Thoracic aorta (tissue), 2 donors: ENCODE results near the gene TMEM44. TPM values are rescaled to one million over a fixed set of nuclear protein-coding genes. Genes with fewer than 3 reads are reported as not detected.
"Not testable (repeated sequence)": the region's sequence is repeated elsewhere in the genome, so short reads cannot be mapped to it uniquely, and the experiment has no call there.

Experiments used
- ATAC-seq: fragments of 150-250 bp; one replicate; pipeline ENCODE4 v1.8.0; 2017; ENCODE audit warnings: low read depth; ENCODE audit not compliant: insufficient number of reproducible peaks, low FRiP score
- DNase-seq: peaks from one replicate; pipeline ENCODE4 v3.0.0-alpha.2; 2020; ENCODE audit warnings: low spot score
- H3K27ac ChIP-seq, 2 donors: fragments of 200-600 bp; sonication (generic); 1 replicate in 1 of 2; 2 replicates in 1 of 2; pipeline ENCODE4 v1.5.1; 2016; ENCODE audit warnings: mild to moderate bottlenecking in 2 of 2, moderate library complexity in 2 of 2
- H3K27me3 ChIP-seq: fragments of 200-600 bp; sonication (generic); replicated peaks from 2 replicates; pipeline ENCODE4 v1.6.0; 2016; ENCODE audit warnings: mild to moderate bottlenecking; ENCODE audit not compliant: insufficient read depth
- H3K36me3 ChIP-seq: fragments of 200-600 bp; sonication (generic); one replicate; pipeline ENCODE4 v1.5.1; 2016
- H3K4me1 ChIP-seq, 2 donors: fragments of 200-600 bp; sonication (generic); 1 replicate in 1 of 2; 2 replicates in 1 of 2; pipeline versions ENCODE4 v1.5.1 to v1.6.0; 2016; ENCODE audit warnings: low read depth in 2 of 2, mild to moderate bottlenecking in 1 of 2; ENCODE audit not compliant: control insufficient read depth in 1 of 2
- H3K4me3 ChIP-seq: fragments of 200-600 bp; sonication (generic); 2 replicates; pipeline ENCODE4 v1.5.1; 2016; ENCODE audit warnings: mild to moderate bottlenecking
- H3K9me3 ChIP-seq: fragments of 200-600 bp; sonication (generic); 2 replicates; pipeline ENCODE4 v1.5.1; 2016
- CTCF ChIP-seq: fragments of 200-600 bp; sonication (generic); IDR thresholded peaks from one replicate; pipeline ENCODE4 v1.5.1; 2019; ENCODE audit warnings: antibody characterized with exemption
- total RNA-seq, 2 donors: library from RNA; depleted of rRNA; stranded (reverse); fragments of >200 nt; gene quantifications; one replicate each; pipeline versions ENCODE4 v1.1.0 to v1.2.3, GENCODE V29; 2016

Gene TMEM44
- total RNA-seq, 2 donors from 2014 or later, result 11.0 to 11.5 TPM

DNA sequence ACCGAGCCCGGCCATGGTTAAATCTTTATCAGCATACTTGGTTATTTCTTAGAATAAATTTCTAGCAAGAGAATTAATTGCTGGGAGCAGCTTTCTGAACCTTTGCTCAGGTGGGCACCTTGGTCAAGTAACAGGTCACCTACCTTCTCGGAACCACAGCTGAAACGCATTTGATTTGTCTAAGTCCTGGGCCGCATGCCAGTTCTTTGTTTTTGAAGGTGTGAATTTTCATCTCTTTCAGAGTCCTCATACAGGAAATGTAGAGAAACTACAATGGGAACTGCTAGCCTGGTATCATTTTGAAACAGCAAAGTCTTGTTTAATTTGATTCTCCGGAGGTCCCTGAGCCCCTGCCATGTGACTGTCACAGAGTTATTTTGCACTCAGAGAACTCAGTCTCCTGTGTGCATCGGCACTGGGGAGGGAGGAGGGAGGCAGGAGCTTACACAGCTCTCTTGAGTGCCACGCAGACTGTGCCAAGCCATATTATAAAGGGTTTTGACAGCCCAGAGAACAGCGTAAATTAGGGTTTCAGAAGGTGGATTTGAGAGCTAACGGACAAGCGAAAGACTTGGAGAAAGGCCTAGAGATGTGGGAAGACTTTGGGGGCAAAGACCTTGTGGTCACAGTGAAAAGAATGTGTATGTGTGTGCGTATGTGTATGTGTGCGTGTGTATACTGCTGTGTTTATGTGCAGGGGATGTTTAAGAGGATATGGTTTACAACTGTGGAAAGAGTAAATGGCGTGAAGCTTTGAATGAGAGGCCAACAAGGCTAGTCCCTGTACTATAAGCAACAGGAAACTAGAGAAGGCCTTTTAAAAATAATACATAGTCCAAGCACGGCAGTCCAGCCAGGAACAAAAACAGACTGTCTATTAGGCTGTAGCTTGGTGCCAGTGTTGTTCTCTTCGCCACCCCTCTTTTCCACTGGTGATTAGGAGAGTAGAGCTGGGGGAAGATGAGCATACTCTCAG lies 84.6 kb downstream of the TMEM44 start:
- ATAC-seq (no peak), DNase-seq (no peak)
- TF ChIP-seq CTCF, result no peak
- Histone ChIP-seq H3K9me3 (no peaks in the 10 kb centered on the region), H3K4me1 (peaks cover 4 to 35% of the 10 kb centered on the region in 2 donors), H3K27me3 (no peaks in the 10 kb centered on the region), H3K27ac (peak overlapping the region; percentile 60 to 69), H3K36me3 (no peaks in the 10 kb centered on the region), H3K4me3 (no peak overlapping the region)

DNA sequence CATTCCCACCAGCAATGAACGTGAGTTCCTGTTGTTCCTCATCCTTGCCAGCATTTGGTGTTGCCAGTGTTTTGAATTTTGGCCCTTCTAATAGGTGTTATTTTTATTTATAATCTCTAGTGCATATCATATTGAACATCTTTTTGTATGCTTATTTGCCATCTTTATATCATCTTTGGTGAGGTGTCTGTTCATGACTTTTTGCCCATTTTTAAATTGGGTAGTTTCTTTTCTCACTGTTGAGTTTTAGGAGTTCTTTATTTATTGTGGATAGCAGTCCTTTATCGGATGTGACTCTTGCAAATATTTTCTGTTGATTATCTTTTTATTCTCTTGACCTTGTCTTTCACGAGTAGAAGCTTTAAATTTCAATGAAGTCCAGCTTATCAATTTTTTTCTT lies 86.2 kb downstream of the TMEM44 start:
- Histone ChIP-seq H3K27me3 (no peaks in the 10 kb centered on the region), H3K36me3 (no peaks in the 10 kb centered on the region), H3K4me3 (no peak overlapping the region), H3K9me3 (no peaks in the 10 kb centered on the region), H3K4me1 (peaks cover 4 to 28% of the 10 kb centered on the region in 2 donors), H3K27ac (no peak overlapping the region)
- no peak for TF ChIP-seq CTCF
- ATAC-seq (no peak), DNase-seq (no peak)

DNA sequence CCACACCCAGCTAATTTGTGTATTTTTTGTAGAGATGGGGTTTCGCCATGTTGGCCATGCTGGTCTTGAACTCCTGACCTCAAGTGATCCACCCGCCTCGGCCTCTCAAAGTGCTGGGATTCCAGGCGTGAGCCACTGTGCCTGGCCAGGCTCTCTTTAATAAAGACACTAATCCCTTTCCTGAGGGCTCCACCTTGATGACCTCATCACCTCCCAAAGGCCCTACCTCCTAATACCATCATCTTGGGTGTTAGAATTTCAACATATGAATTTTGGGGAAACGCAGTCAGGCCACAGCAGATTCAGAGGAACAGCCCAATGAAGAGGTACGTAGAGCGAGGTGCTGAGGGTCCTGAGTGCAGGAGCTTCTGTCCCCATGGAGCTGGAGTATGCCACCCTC lies 87.7 kb downstream of the TMEM44 start:
- peaks cover 1 to 31% of the 10 kb centered on the region in 2 donors for H3K4me1 ChIP-seq
- H3K36me3 ChIP-seq, H3K27ac ChIP-seq, H3K9me3 ChIP-seq, H3K27me3 ChIP-seq, DNase-seq, H3K4me3 ChIP-seq, ATAC-seq: not testable (repeated sequence)

DNA sequence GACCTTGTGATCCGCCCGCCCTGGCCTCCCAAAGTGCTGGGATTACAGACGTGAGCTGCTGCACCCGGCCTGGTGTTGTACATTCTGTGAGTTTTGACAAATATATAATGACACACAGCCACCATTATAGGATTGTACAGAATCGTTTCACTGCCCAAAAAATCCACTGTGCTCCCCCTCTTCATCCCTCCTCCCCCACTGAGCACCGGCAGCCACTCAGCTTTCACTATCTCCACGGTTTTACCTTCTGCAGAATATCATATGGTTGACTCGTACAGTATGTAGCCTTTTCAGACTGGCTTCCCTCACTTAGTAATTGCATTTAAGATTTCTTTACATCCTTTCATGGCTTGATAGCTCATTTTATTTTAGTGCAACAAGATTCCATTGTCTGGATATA lies 89.7 kb downstream of the TMEM44 start:
- Histone ChIP-seq H3K27me3 (no peaks in the 10 kb centered on the region), H3K36me3 (no peaks in the 10 kb centered on the region), H3K27ac (no peak overlapping the region), H3K9me3 (no peaks in the 10 kb centered on the region), H3K4me1 (peaks cover 0 to 12% of the 10 kb centered on the region in 2 donors), H3K4me3 (no peak overlapping the region)
- DNase-seq (no peak), ATAC-seq (no peak)
- no peak for TF ChIP-seq CTCF

- Histone ChIP-seq H3K9me3 (no peaks in the 10 kb centered on the region), H3K4me3 (no peak overlapping the region), H3K27ac (peak overlapping the region; percentile 57 to 76), H3K27me3 (no peaks in the 10 kb centered on the region), H3K4me1 (peaks cover 13 to 24% of the 10 kb centered on the region in 2 donors), H3K36me3 (no peaks in the 10 kb centered on the region)
- DNase-seq (no peak), ATAC-seq (no peak)
- TF ChIP-seq CTCF, result no peak
Measured at GRCh38 chr3:194541483-194541882, 91.7 kb downstream of the TMEM44 start.
